Right lobe of liver (tissue), 6 donors: ENCODE results near the gene IGSF9B. TPM values are rescaled to one million over a fixed set of nuclear protein-coding genes. Genes with fewer than 3 reads are reported as not detected.

Experiments used
- ATAC-seq, 4 donors: fragments of 200-7000 bp; cut with Tn5 transposase; one replicate each; pipeline ENCODE4 v1.9.1; 2020; ENCODE audit warnings: mild to moderate bottlenecking in 4 of 4, moderate library complexity in 4 of 4
- DNase-seq, 3 donors: peaks; one replicate each; pipeline ENCODE4 v3.0.0-alpha.2; 2020
- H3K27ac ChIP-seq, 3 donors: fragments of 200-600 bp; one replicate each; pipeline ENCODE4 v1.8.0; 2022
- H3K27me3 ChIP-seq, 2 donors: fragments of 200-600 bp; one replicate each; pipeline ENCODE4 v1.8.0; 2022
- H3K36me3 ChIP-seq, 4 donors: fragments of 200-600 bp; sonication (generic) in 1 of 4; one replicate each; pipeline versions ENCODE4 v1.5.1 to v1.8.0; 2017 to 2022; ENCODE audit warnings: control low read depth in 1 of 4
- H3K4me1 ChIP-seq, 4 donors: fragments of 200-600 bp; sonication (generic) in 1 of 4; one replicate each; pipeline versions ENCODE4 v1.5.1 to v1.8.0; 2017 to 2022; ENCODE audit warnings: control low read depth in 1 of 4
- H3K4me3 ChIP-seq, 3 donors: fragments of 200-600 bp; one replicate each; pipeline ENCODE4 v1.8.0; 2022
- H3K9me3 ChIP-seq, 4 donors: fragments of 200-600 bp; sonication (generic) in 1 of 4; one replicate each; pipeline versions ENCODE4 v1.5.1 to v1.8.0; 2017 to 2022; ENCODE audit warnings: control low read depth in 1 of 4
- POLR2A ChIP-seq: fragments of 450-650 bp; IDR thresholded peaks from one replicate; pipeline ENCODE4 v1.6.1; 2017; ENCODE audit warnings: antibody characterized with exemption, mild to moderate bottlenecking
- WGBS: methylation state at CpG from one replicate; pipeline ENCODE4 v1.1.6; 2018; ENCODE audit warnings: low coverage, low lambda C conversion rate; ENCODE audit not compliant: insufficient coverage; ENCODE audit errors: missing lambda C conversion rate; 5-methylcytosine and 5-hydroxymethylcytosine counted together
- intact Hi-C, 2 donors: fragments of 100-400 bp; cut with DNase I; formaldehyde crosslinking; loops; one replicate each; pipeline versions ENCODE4 v1.11.2 to v1.14.1; 2022
- total RNA-seq, 6 experiments: library from RNA; depleted of rRNA in 2 of 6; stranded (reverse); fragments of >200 nt in 2 of 6; fragmentation: NEBNext Ultra II Directional in 3 of 6; extraction: Animal tissue kit (Norgen Biotek cat#: 25700) in 3 of 6; gene quantifications; one replicate each; pipeline versions ENCODE4 v1.1.0 to v1.2.4, GENCODE V29; 2016 to 2023
- TF ChIP-seq, protein P1 (sequence below), 4 donors: fragments of 200-600 bp in 3 of 4; fragments of 450-650 bp in 1 of 4; IDR thresholded peaks; one replicate each; pipeline versions ENCODE4 v1.5.1 to v1.8.0; 2016 to 2022; ENCODE audit warnings: antibody characterized with exemption in 4 of 4, mild to moderate bottlenecking in 2 of 4
- donor health status: DM: no; HTN: yes; CAD: no.
- donor health status: DM: no; HTN: no; CAD: no.
- donor health status: DM: no; HTN: no; CAD: no.
- donor health status: DM: no; HTN: yes; CAD: no.
- donor health status: DM: no; HTN: yes; CAD: no.

Gene IGSF9B
- total RNA-seq, 6 experiments from 2014 or later, result 0.15 to 0.23 TPM; not detected in 4

- Histone ChIP-seq H3K27me3 (no peaks in the 10 kb centered on the region), H3K36me3 (no peaks in the 10 kb centered on the region), H3K4me1 (no peaks in the 10 kb centered on the region), H3K9me3 (no peaks in the 10 kb centered on the region), H3K4me3 (no peak overlapping the region), H3K27ac (no peak overlapping the region)
- WGBS, result 83% methylated on average over 9 of the region's 10 CpGs
- TF ChIP-seq, protein P1, sequence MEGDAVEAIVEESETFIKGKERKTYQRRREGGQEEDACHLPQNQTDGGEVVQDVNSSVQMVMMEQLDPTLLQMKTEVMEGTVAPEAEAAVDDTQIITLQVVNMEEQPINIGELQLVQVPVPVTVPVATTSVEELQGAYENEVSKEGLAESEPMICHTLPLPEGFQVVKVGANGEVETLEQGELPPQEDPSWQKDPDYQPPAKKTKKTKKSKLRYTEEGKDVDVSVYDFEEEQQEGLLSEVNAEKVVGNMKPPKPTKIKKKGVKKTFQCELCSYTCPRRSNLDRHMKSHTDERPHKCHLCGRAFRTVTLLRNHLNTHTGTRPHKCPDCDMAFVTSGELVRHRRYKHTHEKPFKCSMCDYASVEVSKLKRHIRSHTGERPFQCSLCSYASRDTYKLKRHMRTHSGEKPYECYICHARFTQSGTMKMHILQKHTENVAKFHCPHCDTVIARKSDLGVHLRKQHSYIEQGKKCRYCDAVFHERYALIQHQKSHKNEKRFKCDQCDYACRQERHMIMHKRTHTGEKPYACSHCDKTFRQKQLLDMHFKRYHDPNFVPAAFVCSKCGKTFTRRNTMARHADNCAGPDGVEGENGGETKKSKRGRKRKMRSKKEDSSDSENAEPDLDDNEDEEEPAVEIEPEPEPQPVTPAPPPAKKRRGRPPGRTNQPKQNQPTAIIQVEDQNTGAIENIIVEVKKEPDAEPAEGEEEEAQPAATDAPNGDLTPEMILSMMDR (IDR thresholded peaks at IDR 0.05), result no peak
- TF ChIP-seq POLR2A, result no peak
- DNase-seq (no peak), ATAC-seq (no peak)
- intact Hi-C loops, result no loop called here
Observed at GRCh38 chr11:133897331-133897650, 59.5 kb downstream of the IGSF9B start.

DNA sequence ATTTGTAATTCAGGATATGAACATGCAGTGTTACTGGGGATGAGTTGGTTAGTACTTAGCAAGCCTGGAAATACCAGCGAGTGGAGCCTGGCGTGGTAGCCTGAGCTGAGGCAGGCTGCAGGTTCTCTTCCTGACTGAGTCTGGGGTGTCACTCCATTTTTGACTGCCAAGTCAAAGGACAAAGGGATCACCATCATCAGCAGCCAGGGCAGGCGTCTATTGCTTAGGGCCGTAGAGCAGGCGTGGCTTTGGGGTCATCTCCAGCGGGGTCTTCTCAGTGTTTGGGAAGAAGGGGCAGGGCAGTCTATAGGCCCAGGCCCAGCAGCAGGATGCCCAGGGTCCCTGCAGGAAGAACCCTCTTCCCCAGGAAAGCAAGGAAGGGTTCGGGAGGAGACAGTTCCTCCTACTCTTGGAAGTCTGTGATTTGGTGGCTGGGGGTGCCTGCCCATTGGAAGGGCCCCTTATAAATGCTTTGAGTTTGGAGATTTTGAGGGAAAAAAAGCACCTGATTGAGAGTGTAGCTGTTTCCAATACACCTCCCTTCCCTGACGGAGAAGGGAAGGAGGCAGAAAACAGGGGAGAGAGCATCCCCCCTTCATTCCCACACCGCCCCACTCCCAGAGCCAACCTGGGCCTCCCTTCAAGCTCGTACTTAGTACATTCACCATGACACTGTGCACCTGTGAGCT, 60.0 kb downstream of the IGSF9B start:
- TF ChIP-seq POLR2A, result no peak
- TF ChIP-seq, protein P1 (IDR thresholded peaks at IDR 0.05), result no peak
- Histone ChIP-seq H3K9me3 (no peaks in the 10 kb centered on the region), H3K4me3 (no peak overlapping the region), H3K27me3 (no peaks in the 10 kb centered on the region), H3K4me1 (no peaks in the 10 kb centered on the region), H3K27ac (no peak overlapping the region), H3K36me3 (no peaks in the 10 kb centered on the region)
- ATAC-seq (no peak), DNase-seq (no peak)
- WGBS, result 72% methylated on average over 4 of the region's 10 CpGs
- intact Hi-C loops, result no loop called here

- Histone ChIP-seq H3K4me1 (no peaks in the 10 kb centered on the region), H3K9me3 (no peaks in the 10 kb centered on the region), H3K27ac (no peak overlapping the region), H3K4me3 (no peak overlapping the region), H3K36me3 (no peaks in the 10 kb centered on the region), H3K27me3 (no peaks in the 10 kb centered on the region)
- intact Hi-C loops, result no loop called here
- TF ChIP-seq, protein P1 (IDR thresholded peaks at IDR 0.05), result no peak
- no peak for TF ChIP-seq POLR2A
- DNase-seq (no peak), ATAC-seq (no peak)
- 55% methylated on average over 7 of the region's 7 CpGs for WGBS
Observed at GRCh38 chr11:133896028-133896427, 60.7 kb downstream of the IGSF9B start.

DNA sequence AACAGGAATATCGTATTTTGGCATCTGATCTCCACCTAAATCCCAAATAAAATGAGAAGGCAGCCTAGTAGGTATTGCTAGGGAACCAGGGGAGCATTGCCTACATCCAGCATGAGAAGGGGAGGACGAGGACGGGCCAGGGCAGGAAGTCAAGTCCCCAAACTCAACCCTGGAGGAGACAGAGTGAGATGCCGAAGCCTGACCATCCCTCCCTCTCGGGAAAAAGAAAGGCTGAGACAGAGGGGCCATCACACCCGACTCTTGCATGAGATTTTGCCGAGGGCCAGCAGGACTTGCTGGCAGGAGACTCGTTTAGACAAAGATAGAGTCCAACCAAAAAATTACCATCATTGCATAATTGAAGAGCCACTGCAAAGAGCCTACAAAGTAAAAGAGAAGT, 61.2 kb downstream of the IGSF9B start:
- 37% methylated on average over 4 of the region's 8 CpGs for WGBS
- Histone ChIP-seq H3K27me3 (no peaks in the 10 kb centered on the region), H3K4me1 (no peaks in the 10 kb centered on the region), H3K4me3 (no peak overlapping the region), H3K9me3 (no peaks in the 10 kb centered on the region), H3K36me3 (no peaks in the 10 kb centered on the region), H3K27ac (no peak overlapping the region)
- TF ChIP-seq POLR2A, result no peak
- TF ChIP-seq, protein P1 (IDR thresholded peaks at IDR 0.05), result no peak
- ATAC-seq (no peak), DNase-seq (no peak)
- intact Hi-C loops, result no loop called here
